Heart left ventricle (tissue), 16 donors: ENCODE data around the gene PCBD1. TPM values are rescaled to one million over a fixed set of nuclear protein-coding genes. Genes with fewer than 3 reads are reported as not detected.

Experiments
- ATAC-seq, 4 donors: fragments of 200-7000 bp; cut with Tn5 transposase; one replicate each; pipeline ENCODE4 v1.9.1; 2020 to 2022; ENCODE audit warnings: moderate library complexity in 4 of 4, mild to moderate bottlenecking in 3 of 4, moderate number of reproducible peaks in 1 of 4
- DNase-seq, 5 donors: peaks; one replicate each; pipeline ENCODE4 v3.0.0-alpha.2; 2020
- H3K27ac ChIP-seq, 12 donors: fragments of 200-600 bp; sonication (generic) in 4 of 12; one replicate each; pipeline versions ENCODE4 v1.5.0 to v1.8.0; 2016 to 2022; ENCODE audit warnings: mild to moderate bottlenecking in 2 of 12
- H3K27me3 ChIP-seq, 9 donors: fragments of 200-600 bp; sonication (generic) in 2 of 9; one replicate each; pipeline versions ENCODE4 v1.5.1 to v1.8.0; 2016 to 2022; ENCODE audit warnings: mild to moderate bottlenecking in 3 of 9
- H3K36me3 ChIP-seq, 9 donors: fragments of 200-600 bp; sonication (generic) in 2 of 9; one replicate each; pipeline versions ENCODE4 v1.5.0 to v1.8.0; 2018 to 2022; ENCODE audit warnings: mild to moderate bottlenecking in 2 of 9
- H3K4me1 ChIP-seq, 12 donors: fragments of 200-600 bp; sonication (generic) in 4 of 12; one replicate each; pipeline versions ENCODE4 v1.5.0 to v1.8.0; 2016 to 2022; ENCODE audit warnings: mild to moderate bottlenecking in 3 of 12
- H3K4me3 ChIP-seq, 12 donors: fragments of 200-600 bp; sonication (generic) in 4 of 12; one replicate each; pipeline versions ENCODE4 v1.5.0 to v1.8.0; 2017 to 2022; ENCODE audit warnings: mild to moderate bottlenecking in 9 of 12, moderate library complexity in 4 of 12
- H3K9me3 ChIP-seq, 12 donors: fragments of 200-600 bp; sonication (generic) in 4 of 12; one replicate each; pipeline versions ENCODE4 v1.5.0 to v1.8.0; 2016 to 2022; ENCODE audit warnings: mild to moderate bottlenecking in 1 of 12
- CTCF ChIP-seq, 12 donors: fragments of 200-600 bp; sonication (generic) in 4 of 12; IDR thresholded peaks; one replicate each; pipeline versions ENCODE4 v1.5.0 to v1.8.0; 2018 to 2022; ENCODE audit warnings: antibody characterized with exemption in 12 of 12, mild to moderate bottlenecking in 5 of 12
- POLR2A ChIP-seq, 2 donors: fragments of 450-650 bp; IDR thresholded peaks; one replicate each; pipeline ENCODE4 v1.6.1; 2017; ENCODE audit warnings: antibody characterized with exemption in 2 of 2, mild to moderate bottlenecking in 2 of 2, moderate library complexity in 2 of 2
- WGBS, 4 donors: extraction: QIAGEN DNeasy Blood & Tissue Kit in 2 of 4; methylation state at CpG; one replicate each; pipeline versions ENCODE4 v1.1.5 to v1.1.7; 2013 to 2018; 5-methylcytosine and 5-hydroxymethylcytosine counted together
- intact Hi-C, 10 donors: fragments of 100-400 bp; cut with DNase I; formaldehyde crosslinking; loops; one replicate each; pipeline versions ENCODE4 v1.11.1 to v1.14.2; 2022
- polyA plus RNA-seq, 2 donors: library from polyadenylated mRNA; stranded (reverse); fragments of 200-250 nt; gene quantifications; one replicate each; pipeline ENCODE4 v1.2.3, GENCODE V29; 2013
- total RNA-seq, 9 donors: library from RNA; depleted of rRNA in 2 of 9; stranded (reverse); fragments of >200 nt in 2 of 9; fragmentation: NEBNext Ultra II Directional in 3 of 9; extraction: Animal tissue kit (Norgen Biotek cat#: 25700) in 3 of 9; gene quantifications; one replicate each; pipeline versions ENCODE4 v1.1.0 to v1.2.4, GENCODE V29; 2016 to 2023
- donor health status: ischemic (EF 13 %, LVEDD 7.1; RV severe dilation, severe dysfunction).
- donor health status: healthy with polysubstance abuse.
- donor health status: DM: no; HTN: yes; CAD: no.
- donor health status: DM: no; HTN: no; CAD: no.
- donor health status: ischemic (EF 25% LVEDD 6.9; RV normal size, moderate dysfunction).
- donor health status: ischemic (EF 25% LVEDD 5.7; RV mildly dilated, moderate dysfunction).
- donor health status: healthy.
- donor health status: DM: yes; HTN: yes; CAD: no.
- donor health status: ischemic (EF 35%, LVEDD 5.7; RV mildly dilated, moderate dysfunction).
- donor health status: nonischemic (EF 11% LVEDD 7.7; RV severe dilation, severe dysfunction).
- donor health status: DM: yes; HTN: yes; CAD: no.
- donor health status: PGD.
- donor health status: ischemic (EF 29% LVEDD 5.4; RV normal size, mild dysfunction).
- donor health status: nonischemic (EF 23%, LVEDD 6.1; RV moderate dilation, normal function).

Gene PCBD1
- total and polyA plus RNA-seq, 11 donors = 103 to 189 (median 144) TPM

- Histone ChIP-seq H3K9me3 (no peaks in the 10 kb centered on the region), H3K36me3 (no peaks in the 10 kb centered on the region), H3K4me1 (peaks cover 0 to 9% (median 3%) of the 10 kb centered on the region in 12 donors), H3K27me3 (no peaks in the 10 kb centered on the region), H3K4me3 (no peak overlapping the region), H3K27ac (no peak overlapping the region)
- 88 to 92% (median 91%) methylated on average over 3 of the region's 3 CpGs for WGBS, 4 donors
- ATAC-seq (no peak), DNase-seq (no peak)
- TF ChIP-seq CTCF (IDR thresholded peaks at IDR 0.05) = no peak
- no peak for TF ChIP-seq POLR2A (IDR thresholded peaks at IDR 0.05)
- intact Hi-C loops = loop anchor here in 1 of 10 donors (10.0 kb wide), 1 partner anchor 586 kb away; no protein-coding TSS in a partner anchor
Observed at GRCh38 chr10:70898687-70899086, 10.3 kb upstream of the PCBD1 start.

GRCh38 chr10:70896551-70896950 is 8.2 kb upstream of the PCBD1 start:
- Histone ChIP-seq H3K9me3 (no peaks in the 10 kb centered on the region), H3K27ac (no peak overlapping the region), H3K4me3 (no peak overlapping the region), H3K4me1 (peaks cover 0 to 5% (median 0%) of the 10 kb centered on the region in 12 donors), H3K36me3 (no peaks in the 10 kb centered on the region), H3K27me3 (no peaks in the 10 kb centered on the region)
- TF ChIP-seq CTCF (IDR thresholded peaks at IDR 0.05) (no peak), POLR2A (IDR thresholded peaks at IDR 0.05) (no peak)
- WGBS, 4 donors = 97 to 100% (median 100%) methylated on average over 1 of the region's 1 CpG
- ATAC-seq (no peak), DNase-seq (no peak)
- intact Hi-C loops = loop anchor here in 1 of 10 donors (10.0 kb wide), 1 partner anchor 588 kb away; no protein-coding TSS in a partner anchor

- DNase-seq (no peak), ATAC-seq (no peak)
- H3K27me3 ChIP-seq = no peaks in the 10 kb centered on the region
- H3K27ac ChIP-seq = no peak overlapping the region
- 74 to 100% (median 94%) methylated on average over 2 of the region's 2 CpGs for WGBS, 4 donors
- H3K4me3 ChIP-seq = no peak overlapping the region
- peaks cover 0 to 21% (median 13%) of the 10 kb centered on the region in 12 donors for H3K4me1 ChIP-seq
- intact Hi-C loops = loop anchor here in 1 of 10 donors (10.0 kb wide), 1 partner anchor 590 kb away; no protein-coding TSS in a partner anchor
- H3K9me3 ChIP-seq = no peaks in the 10 kb centered on the region
- TF ChIP-seq POLR2A (IDR thresholded peaks at IDR 0.05) = no peak
- no peak for TF ChIP-seq CTCF (IDR thresholded peaks at IDR 0.05)
- no peaks in the 10 kb centered on the region for H3K36me3 ChIP-seq
Observed at GRCh38 chr10:70894416-70894815, 6.1 kb upstream of the PCBD1 start.

- H3K9me3 ChIP-seq = no peaks in the 10 kb centered on the region
- 85 to 92% (median 87%) methylated on average over 9 to 10 of the region's 10 CpGs for WGBS, 4 donors
- no peak overlapping the region for H3K27ac ChIP-seq
- no peaks in the 10 kb centered on the region for H3K36me3 ChIP-seq
- H3K4me3 ChIP-seq = no peak overlapping the region
- TF ChIP-seq POLR2A (IDR thresholded peaks at IDR 0.05) (no peak), CTCF (IDR thresholded peaks at IDR 0.05) (no peak)
- H3K4me1 ChIP-seq = peaks cover 0 to 30% (median 19%) of the 10 kb centered on the region in 12 donors
- DNase-seq (no peak), ATAC-seq (no peak)
- intact Hi-C loops = loop anchor here in 1 of 10 donors (10.0 kb wide), 1 partner anchor 591 kb away; no protein-coding TSS in a partner anchor
- H3K27me3 ChIP-seq = no peaks in the 10 kb centered on the region
Observed at GRCh38 chr10:70893227-70894006, 5.1 kb upstream of the PCBD1 start.
